Neuronal stem cell (in vitro differentiated cells): ENCODE data around the gene SMIM31.

Experiments
- DNase-seq: peaks from one replicate; pipeline ENCODE4 v3.0.0-alpha.2; 2013; ENCODE audit warnings: low spot score
- H2AFZ ChIP-seq: one replicate; pipeline ENCODE4 v1.6.1; 2013; ENCODE audit warnings: mild to moderate bottlenecking, low read length, inconsistent platforms
- H2AK5ac ChIP-seq: 2 replicates; pipeline ENCODE4 v1.6.1; 2013; ENCODE audit warnings: low read depth, mild to moderate bottlenecking, inconsistent platforms, low read length, moderate library complexity, mixed read lengths
- H2BK120ac ChIP-seq: 2 replicates; pipeline ENCODE4 v1.6.1; 2013; ENCODE audit warnings: low read depth, mild to moderate bottlenecking, inconsistent platforms, low read length, moderate library complexity, mixed read lengths
- H2BK12ac ChIP-seq: one replicate; pipeline ENCODE4 v1.6.1; 2013; ENCODE audit warnings: low read length, inconsistent platforms
- H2BK15ac ChIP-seq: 2 replicates; pipeline ENCODE4 v1.6.1; 2013; ENCODE audit warnings: mild to moderate bottlenecking, low read length, inconsistent platforms, mixed read lengths
- H2BK5ac ChIP-seq: one replicate; pipeline ENCODE4 v1.6.1; 2013; ENCODE audit warnings: inconsistent platforms, mild to moderate bottlenecking, low read length, moderate library complexity
- H3K14ac ChIP-seq: one replicate; pipeline ENCODE4 v1.6.1; 2013; ENCODE audit warnings: low read length, inconsistent platforms
- H3K18ac ChIP-seq: 2 replicates; pipeline ENCODE4 v1.6.1; 2013; ENCODE audit warnings: low read length, inconsistent platforms
- H3K23ac ChIP-seq: 2 replicates; pipeline ENCODE4 v1.6.1; 2013; ENCODE audit warnings: low read depth, mild to moderate bottlenecking, mixed read lengths, low read length, inconsistent platforms; ENCODE audit not compliant: poor library complexity
- H3K27ac ChIP-seq: replicated peaks from 3 replicates; pipeline ENCODE4 v1.5.1; 2013; ENCODE audit warnings: low read length, inconsistent platforms
- H3K27me3 ChIP-seq, 3 experiments: 2 replicates each; pipeline ENCODE4 v1.6.1; 2013; ENCODE audit warnings: low read length in 3 of 3, mild to moderate bottlenecking in 2 of 3, inconsistent platforms in 1 of 3, low read depth in 1 of 3, mixed read lengths in 1 of 3, moderate library complexity in 1 of 3; ENCODE audit not compliant: control insufficient read depth in 3 of 3, insufficient read depth in 3 of 3
- H3K36me3 ChIP-seq, 2 donors: replicated peaks in 1 of 2; 2 replicates each; pipeline ENCODE4 v1.6.1; 2013; ENCODE audit warnings: low read length in 2 of 2; ENCODE audit not compliant: control insufficient read depth in 2 of 2, insufficient read depth in 2 of 2
- H3K4ac ChIP-seq: 2 replicates; pipeline ENCODE4 v1.6.1; 2013; ENCODE audit warnings: inconsistent platforms, mild to moderate bottlenecking, low read length, moderate library complexity
- H3K4me1 ChIP-seq, 2 donors: 1 replicate in 1 of 2; 2 replicates in 1 of 2; pipeline ENCODE4 v1.6.1; 2013; ENCODE audit warnings: low read length in 2 of 2, low read depth in 1 of 2; ENCODE audit not compliant: control insufficient read depth in 2 of 2, insufficient read depth in 1 of 2
- H3K4me2 ChIP-seq: one replicate; pipeline ENCODE4 v1.6.1; 2013; ENCODE audit warnings: mild to moderate bottlenecking, low read length, inconsistent platforms; ENCODE audit not compliant: insufficient read depth, poor library complexity, severe bottlenecking
- H3K4me3 ChIP-seq, 2 donors: 2 replicates each; pipeline ENCODE4 v1.5.1; 2013; ENCODE audit warnings: low read length in 2 of 2, mild to moderate bottlenecking in 2 of 2, inconsistent platforms in 1 of 2, moderate library complexity in 1 of 2
- H3K79me1 ChIP-seq: one replicate; pipeline ENCODE4 v1.6.1; 2013; ENCODE audit warnings: low read depth, mild to moderate bottlenecking, inconsistent platforms, low read length, moderate library complexity
- H3K9ac ChIP-seq: one replicate; pipeline ENCODE4 v1.6.1; 2013; ENCODE audit warnings: mild to moderate bottlenecking, low read depth, low read length, inconsistent platforms; ENCODE audit not compliant: poor library complexity
- H3K9me3 ChIP-seq, 2 donors: replicated peaks in 1 of 2; 2 replicates each; pipeline versions ENCODE3 to v1.6.1; 2013; ENCODE audit warnings: low read length in 2 of 2, mild to moderate bottlenecking in 2 of 2, inconsistent platforms in 1 of 2, low read depth in 1 of 2, mixed read lengths in 1 of 2, moderate library complexity in 1 of 2; ENCODE audit not compliant: control insufficient read depth in 2 of 2, insufficient read depth in 1 of 2
- H4K8ac ChIP-seq: one replicate; pipeline ENCODE4 v1.6.1; 2013; ENCODE audit warnings: low read depth, mild to moderate bottlenecking, inconsistent platforms, low read length, moderate library complexity
- H4K91ac ChIP-seq: one replicate; pipeline ENCODE4 v1.6.1; 2013; ENCODE audit warnings: low read length, low read depth, mild to moderate bottlenecking, inconsistent platforms; ENCODE audit not compliant: poor library complexity
- WGBS, 2 donors: extraction: QIAGEN DNeasy Blood & Tissue Kit; methylation state at CpG; one replicate each; pipeline ENCODE4 v1.1.7; 2013; ENCODE audit warnings: missing lambda C conversion rate in 2 of 2, mixed read lengths in 1 of 2; ENCODE audit not compliant: insufficient read length in 2 of 2, insufficient replicate concordance in 1 of 2; ENCODE audit errors: extremely low coverage in 2 of 2; 5-methylcytosine and 5-hydroxymethylcytosine counted together

The SMIM31 gene

DNA sequence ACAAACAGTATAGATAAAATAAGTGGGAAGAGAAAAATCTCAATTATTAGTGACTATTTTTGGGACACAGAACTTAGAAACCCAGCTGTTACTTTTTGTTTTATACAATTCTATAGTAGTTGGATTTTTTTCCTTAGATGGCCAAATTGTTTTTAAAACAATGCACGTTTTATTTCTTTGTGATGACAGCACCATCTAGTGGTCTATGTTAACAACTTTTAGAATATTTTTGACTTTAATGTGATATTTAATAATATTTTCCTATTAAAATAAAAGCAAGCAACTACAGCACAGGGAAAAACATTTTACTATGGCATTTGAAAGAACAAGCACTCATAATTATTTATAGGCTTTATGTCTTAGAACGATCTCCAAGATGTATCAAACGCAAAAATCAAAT is 5.6 kb upstream of the SMIM31 start:
- no peak overlapping the region for H2BK5ac ChIP-seq
- peaks cover 0 to 2% of the 10 kb centered on the region in 2 donors for H3K9me3 ChIP-seq
- no peak overlapping the region for H3K18ac ChIP-seq
- no peak overlapping the region for H2AFZ ChIP-seq
- H4K91ac ChIP-seq: no peak overlapping the region
- H3K4me1 ChIP-seq: no peaks in the 10 kb centered on the region
- H3K14ac ChIP-seq: no peak overlapping the region
- no peak overlapping the region for H4K8ac ChIP-seq
- H3K4me2 ChIP-seq: no peak overlapping the region
- H3K27ac ChIP-seq: no peak overlapping the region
- H2BK12ac ChIP-seq: no peak overlapping the region
- peaks cover 0 to 2% (median 0%) of the 10 kb centered on the region in 3 experiments for H3K27me3 ChIP-seq
- no peak overlapping the region for H3K23ac ChIP-seq
- no peak overlapping the region for H2BK15ac ChIP-seq
- H3K79me1 ChIP-seq: peaks cover 1% of the 10 kb centered on the region
- no CpG with 5 or more reads among the region's 3 CpGs for WGBS, 2 donors
- no peak overlapping the region for H3K4me3 ChIP-seq
- H2BK120ac ChIP-seq: no peak overlapping the region
- H3K36me3 ChIP-seq: no peaks in the 10 kb centered on the region
- H3K4ac ChIP-seq: no peak overlapping the region
- H3K9ac ChIP-seq: no peak overlapping the region
- no peak overlapping the region for H2AK5ac ChIP-seq
- DNase-seq: no peak

DNA sequence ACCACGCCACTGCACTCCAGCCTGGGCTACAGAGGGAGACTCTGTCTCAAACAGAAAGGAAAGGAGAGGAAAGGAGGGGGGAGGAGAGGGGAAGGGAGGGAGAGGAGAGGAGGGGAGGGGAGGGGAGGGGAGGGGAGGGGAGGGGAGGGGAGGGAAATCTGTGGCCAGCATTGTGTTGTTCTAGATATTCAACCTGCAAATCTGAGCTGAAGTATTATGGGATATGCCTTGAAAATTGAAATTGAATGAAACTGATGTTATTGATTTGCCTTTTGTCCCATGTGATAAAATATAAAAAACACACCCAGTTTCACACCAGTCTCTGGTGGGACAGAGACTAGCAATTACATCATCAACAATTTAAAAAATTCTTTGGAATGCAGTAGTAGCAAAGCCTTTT is 1.5 kb downstream of the SMIM31 start:
- Histone ChIP-seq H2BK12ac (no peak overlapping the region), H3K36me3 (no peaks in the 10 kb centered on the region), H4K91ac (no peak overlapping the region), H3K27ac (no peak overlapping the region), H3K79me1 (no peaks in the 10 kb centered on the region), H3K9ac (no peak overlapping the region), H2BK15ac (no peak overlapping the region), H3K4ac (no peak overlapping the region), H2AFZ (no peak overlapping the region), H3K14ac (no peak overlapping the region), H2BK120ac (no peak overlapping the region), H3K4me2 (no peak overlapping the region), H3K23ac (no peak overlapping the region), H2AK5ac (no peak overlapping the region), H2BK5ac (no peak overlapping the region), H3K4me3 (no peak overlapping the region), H4K8ac (no peak overlapping the region), H3K9me3 (no peaks in the 10 kb centered on the region), H3K27me3 (no peaks in the 10 kb centered on the region), H3K18ac (no peak overlapping the region), H3K4me1 (no peaks in the 10 kb centered on the region)
- no CpG with 5 or more reads among the region's 1 CpG for WGBS, 2 donors
- no peak for DNase-seq

DNA sequence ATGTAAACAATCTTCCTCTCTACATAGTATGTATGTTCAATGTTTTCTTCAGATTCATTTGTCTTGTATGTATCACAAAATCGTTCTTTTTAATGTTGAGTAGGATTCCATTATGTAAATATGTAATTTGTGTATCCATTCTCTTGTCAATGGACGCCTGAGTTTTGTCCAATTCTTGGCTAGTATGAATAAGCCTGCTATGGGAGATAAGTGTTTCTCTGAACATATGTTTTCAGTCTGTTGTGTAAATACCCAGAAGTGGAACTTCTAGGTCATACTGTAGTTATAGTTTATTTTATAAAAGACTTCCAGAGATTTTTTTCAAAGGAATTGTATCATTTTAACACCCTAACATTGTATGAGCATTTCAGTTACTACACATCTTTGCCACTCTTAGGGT is 2.8 kb downstream of the SMIM31 start:
- no peak overlapping the region for H3K18ac ChIP-seq
- no peak overlapping the region for H2BK15ac ChIP-seq
- H4K91ac ChIP-seq: no peak overlapping the region
- no peaks in the 10 kb centered on the region for H3K79me1 ChIP-seq
- no peak overlapping the region for H3K4me3 ChIP-seq
- H2BK12ac ChIP-seq: no peak overlapping the region
- no peaks in the 10 kb centered on the region for H3K36me3 ChIP-seq
- DNase-seq: no peak
- H3K14ac ChIP-seq: no peak overlapping the region
- H3K23ac ChIP-seq: no peak overlapping the region
- no CpG with 5 or more reads among the region's 2 CpGs for WGBS, 2 donors
- H3K9ac ChIP-seq: no peak overlapping the region
- H3K4me2 ChIP-seq: no peak overlapping the region
- no peak overlapping the region for H3K4ac ChIP-seq
- H4K8ac ChIP-seq: no peak overlapping the region
- H3K27me3 ChIP-seq: no peaks in the 10 kb centered on the region
- H2AK5ac ChIP-seq: no peak overlapping the region
- H3K27ac ChIP-seq: no peak overlapping the region
- no peak overlapping the region for H2BK5ac ChIP-seq
- no peak overlapping the region for H2BK120ac ChIP-seq
- H2AFZ ChIP-seq: no peak overlapping the region
- H3K4me1 ChIP-seq: no peaks in the 10 kb centered on the region
- H3K9me3 ChIP-seq: no peaks in the 10 kb centered on the region

DNA sequence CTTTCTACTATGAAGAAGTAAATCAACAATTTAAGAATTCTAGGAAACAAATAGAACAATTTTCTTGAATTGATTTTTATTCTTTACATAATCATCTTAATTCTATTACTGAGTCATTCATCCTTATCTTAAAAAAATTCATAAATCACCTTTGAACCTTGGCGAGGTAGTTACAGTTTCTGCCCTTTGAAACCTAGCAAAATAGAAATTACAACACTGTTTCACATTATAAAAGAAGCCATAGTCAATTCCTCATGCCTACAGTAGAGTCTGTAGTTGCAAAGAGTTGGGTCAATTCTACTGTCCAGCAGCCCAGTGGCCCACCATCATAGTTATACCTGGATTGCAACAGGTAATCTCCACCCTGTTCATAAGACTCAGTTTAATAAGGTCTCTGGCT is 7.3 kb downstream of the SMIM31 start:
- Histone ChIP-seq H3K4ac (no peak overlapping the region), H3K79me1 (no peaks in the 10 kb centered on the region), H2BK120ac (no peak overlapping the region), H3K4me1 (peaks cover 0 to 1% of the 10 kb centered on the region in 2 donors), H3K18ac (no peak overlapping the region), H3K4me3 (no peak overlapping the region), H3K27ac (no peak overlapping the region), H4K91ac (no peak overlapping the region), H2AK5ac (no peak overlapping the region), H3K14ac (no peak overlapping the region), H2BK12ac (no peak overlapping the region), H3K9me3 (no peaks in the 10 kb centered on the region), H3K9ac (no peak overlapping the region), H2BK5ac (no peak overlapping the region), H3K23ac (no peak overlapping the region), H3K4me2 (no peak overlapping the region), H4K8ac (no peak overlapping the region), H3K27me3 (no peaks in the 10 kb centered on the region), H2AFZ (no peak overlapping the region), H2BK15ac (no peak overlapping the region), H3K36me3 (no peaks in the 10 kb centered on the region)
- no CpG with 5 or more reads among the region's 1 CpG for WGBS, 2 donors
- DNase-seq: no peak
